ENCODE measurements around the gene ENGASE.

ENGASE gene

GRCh38 chr17:79115487-79115886 is 40.9 kb downstream of the ENGASE start:
- no peak overlapping the region for H3K4me3 ChIP-seq (ENCODE audit: low read depth, low read length)
- no peak for DNase-seq (ENCODE audit: low read depth)
- TF ChIP-seq, protein P1, sequence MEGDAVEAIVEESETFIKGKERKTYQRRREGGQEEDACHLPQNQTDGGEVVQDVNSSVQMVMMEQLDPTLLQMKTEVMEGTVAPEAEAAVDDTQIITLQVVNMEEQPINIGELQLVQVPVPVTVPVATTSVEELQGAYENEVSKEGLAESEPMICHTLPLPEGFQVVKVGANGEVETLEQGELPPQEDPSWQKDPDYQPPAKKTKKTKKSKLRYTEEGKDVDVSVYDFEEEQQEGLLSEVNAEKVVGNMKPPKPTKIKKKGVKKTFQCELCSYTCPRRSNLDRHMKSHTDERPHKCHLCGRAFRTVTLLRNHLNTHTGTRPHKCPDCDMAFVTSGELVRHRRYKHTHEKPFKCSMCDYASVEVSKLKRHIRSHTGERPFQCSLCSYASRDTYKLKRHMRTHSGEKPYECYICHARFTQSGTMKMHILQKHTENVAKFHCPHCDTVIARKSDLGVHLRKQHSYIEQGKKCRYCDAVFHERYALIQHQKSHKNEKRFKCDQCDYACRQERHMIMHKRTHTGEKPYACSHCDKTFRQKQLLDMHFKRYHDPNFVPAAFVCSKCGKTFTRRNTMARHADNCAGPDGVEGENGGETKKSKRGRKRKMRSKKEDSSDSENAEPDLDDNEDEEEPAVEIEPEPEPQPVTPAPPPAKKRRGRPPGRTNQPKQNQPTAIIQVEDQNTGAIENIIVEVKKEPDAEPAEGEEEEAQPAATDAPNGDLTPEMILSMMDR (IDR thresholded peaks at IDR 0.05; ENCODE audit: insufficient read depth, low read depth, low read length, missing control alignments) = no peak

DNA sequence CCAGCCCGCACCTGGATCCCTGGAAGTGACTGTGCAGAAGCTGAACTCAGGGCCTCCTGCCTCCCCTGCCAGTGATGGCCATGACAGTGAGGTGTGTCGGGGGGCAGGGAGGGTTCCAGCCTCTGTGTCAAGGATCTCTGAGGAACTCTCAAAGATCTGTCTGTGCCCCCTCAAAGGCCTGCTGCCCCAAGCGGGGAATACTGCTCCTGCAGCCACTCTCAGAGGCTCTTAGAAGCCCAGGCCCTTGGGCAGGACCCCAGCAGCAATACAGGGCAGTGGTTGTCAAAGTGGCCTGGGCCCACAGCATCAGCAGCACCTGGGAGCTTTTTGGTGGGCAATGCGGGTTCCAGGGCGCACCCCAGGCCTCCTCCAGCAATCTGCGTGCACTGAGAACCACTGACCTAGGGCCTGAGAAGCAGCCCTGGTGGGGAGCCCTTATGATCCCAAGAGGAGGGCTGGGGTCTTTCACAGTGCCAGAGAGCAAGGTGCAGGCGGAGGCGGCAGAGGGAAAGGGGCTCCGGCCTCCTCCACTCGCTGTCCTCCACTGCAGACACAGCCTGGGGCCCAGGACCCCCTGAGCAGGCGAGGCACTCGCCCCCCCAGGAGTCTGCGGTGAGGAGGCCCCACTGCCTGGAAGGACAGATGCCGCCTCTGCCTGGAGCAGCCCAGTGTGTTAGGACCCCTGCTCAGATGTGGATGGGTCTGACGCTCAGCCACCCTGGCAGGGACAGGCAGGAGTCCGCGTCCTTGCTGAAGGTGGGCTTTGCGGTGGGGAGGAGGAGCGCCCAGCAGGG is 42.1 kb downstream of the ENGASE start:
- TF ChIP-seq, protein P1 (IDR thresholded peaks at IDR 0.05; ENCODE audit: insufficient read depth, low read depth, low read length, missing control alignments) = no peak
- no peak overlapping the region for H3K4me3 ChIP-seq (ENCODE audit: low read depth, low read length)
- no peak for DNase-seq (ENCODE audit: low read depth)

GRCh38 chr17:79117905-79118487 is 43.4 kb downstream of the ENGASE start:
- DNase-seq (ENCODE audit: low read depth) = no peak
- H3K4me3 ChIP-seq (ENCODE audit: low read depth, low read length) = no peak overlapping the region
- TF ChIP-seq, protein P1 (IDR thresholded peaks at IDR 0.05; ENCODE audit: insufficient read depth, low read depth, low read length, missing control alignments) = no peak

GRCh38 chr17:79118924-79119323 is 44.3 kb downstream of the ENGASE start:
- H3K4me3 ChIP-seq (ENCODE audit: low read depth, low read length) = no peak overlapping the region
- TF ChIP-seq, protein P1 (IDR thresholded peaks at IDR 0.05; ENCODE audit: insufficient read depth, low read depth, low read length, missing control alignments) = no peak
- DNase-seq (ENCODE audit: low read depth) = no peak

DNA sequence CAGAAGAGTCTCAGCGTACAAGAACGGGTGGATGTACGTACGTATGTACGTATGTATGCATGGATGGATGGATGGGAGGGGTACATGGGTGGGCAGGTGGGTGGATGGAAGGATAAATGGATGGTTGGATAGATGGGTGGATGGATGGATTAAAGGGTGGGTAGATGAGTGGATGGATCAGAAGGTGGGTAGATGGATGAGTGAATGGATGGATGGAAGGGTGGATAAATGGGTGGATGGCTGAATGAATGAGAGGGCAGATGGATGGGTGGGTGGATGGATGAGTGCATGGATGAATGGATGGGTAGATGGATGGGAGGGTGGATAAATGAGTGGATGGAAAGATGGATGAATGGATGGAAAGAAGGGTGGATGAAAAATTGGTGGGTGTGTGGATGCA is 45.6 kb downstream of the ENGASE start:
- TF ChIP-seq, protein P1 (IDR thresholded peaks at IDR 0.05; ENCODE audit: insufficient read depth, low read depth, low read length, missing control alignments) = no peak
- no peak overlapping the region for H3K4me3 ChIP-seq (ENCODE audit: low read depth, low read length)
- DNase-seq (ENCODE audit: low read depth) = no peak

DNA sequence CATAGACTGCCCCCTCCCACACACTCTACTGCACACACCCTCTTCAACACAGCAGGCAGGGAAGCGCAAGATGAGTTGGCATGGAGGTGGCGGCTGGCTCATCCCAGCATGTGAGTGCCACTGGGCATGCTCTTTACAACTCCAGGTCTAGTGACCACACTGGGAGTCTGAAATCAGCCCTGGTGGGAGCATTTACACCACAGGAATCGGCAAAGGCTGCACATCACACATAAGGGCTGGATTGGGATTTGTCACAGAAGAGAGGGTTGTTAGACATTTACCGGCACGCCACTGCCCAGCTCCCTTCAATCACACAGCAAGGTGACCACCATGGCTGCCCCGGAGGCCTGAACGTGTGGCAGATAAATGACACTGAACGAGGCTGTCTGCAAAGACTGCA is 49.4 kb downstream of the ENGASE start:
- TF ChIP-seq, protein P1 (IDR thresholded peaks at IDR 0.05; ENCODE audit: insufficient read depth, low read depth, low read length, missing control alignments) = no peak
- no peak overlapping the region for H3K4me3 ChIP-seq (ENCODE audit: low read depth, low read length)
- DNase-seq (ENCODE audit: low read depth) = no peak
